HG03460 (cell line): ENCODE measurements around the gene ABCA7.
A peak's percentile ranks its signal among the peaks of the same experiment; 100 is the strongest.

Source experiments
- ATAC-seq: cut with Tn5 transposase; IDR thresholded peaks from one replicate; pipeline ENCODE4 v1.9.1; 2021; ENCODE audit not compliant: unreplicated experiment

The ABCA7 gene

DNA sequence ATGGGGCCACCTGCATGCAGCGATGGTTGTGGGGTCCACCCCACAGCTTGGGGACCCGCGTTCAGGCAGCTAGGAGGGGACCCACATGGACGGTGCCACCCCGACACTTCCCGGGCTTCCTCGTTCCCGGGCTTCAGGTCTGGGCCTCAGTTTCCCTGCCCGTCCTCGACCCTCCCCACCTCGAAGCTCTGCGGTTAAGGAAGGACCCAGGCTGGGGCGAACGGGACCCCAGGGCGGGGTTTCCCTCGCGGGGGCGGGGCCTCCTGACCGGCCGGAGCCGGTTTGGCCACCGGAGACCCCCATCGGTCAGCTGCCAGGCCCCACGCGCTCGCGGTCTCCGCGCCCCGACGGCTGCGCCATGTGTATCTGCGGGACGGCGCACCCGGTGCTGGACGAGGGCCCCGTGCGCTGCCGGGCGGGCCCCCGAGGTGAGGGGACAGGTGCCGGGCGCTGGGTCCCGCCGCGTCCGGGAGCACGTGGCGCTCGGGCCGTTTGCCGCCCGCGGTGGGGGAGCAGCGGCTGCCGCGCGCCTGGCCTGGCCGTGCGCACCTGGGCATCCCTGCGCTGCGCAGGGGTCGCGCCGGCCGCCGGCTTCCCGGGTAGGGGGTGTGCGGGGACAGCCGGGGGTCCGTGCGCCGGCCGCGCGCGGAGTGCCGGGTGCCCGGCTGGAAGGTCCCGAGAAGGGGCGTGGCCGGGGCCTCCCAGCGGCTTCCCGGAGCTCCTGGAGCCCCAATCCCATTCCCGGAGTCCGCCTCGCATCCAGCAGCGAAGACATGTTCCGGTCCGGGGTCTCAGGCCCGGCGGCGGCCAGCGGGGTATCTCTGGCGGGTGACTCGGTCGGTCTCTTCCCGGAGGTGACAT is 31.3 kb downstream of the ABCA7 start:
- ATAC-seq, result no peak

- no peak for ATAC-seq
These were observed 32.6 kb downstream of the ABCA7 start for GRCh38 chr19:1072371-1073015.

DNA sequence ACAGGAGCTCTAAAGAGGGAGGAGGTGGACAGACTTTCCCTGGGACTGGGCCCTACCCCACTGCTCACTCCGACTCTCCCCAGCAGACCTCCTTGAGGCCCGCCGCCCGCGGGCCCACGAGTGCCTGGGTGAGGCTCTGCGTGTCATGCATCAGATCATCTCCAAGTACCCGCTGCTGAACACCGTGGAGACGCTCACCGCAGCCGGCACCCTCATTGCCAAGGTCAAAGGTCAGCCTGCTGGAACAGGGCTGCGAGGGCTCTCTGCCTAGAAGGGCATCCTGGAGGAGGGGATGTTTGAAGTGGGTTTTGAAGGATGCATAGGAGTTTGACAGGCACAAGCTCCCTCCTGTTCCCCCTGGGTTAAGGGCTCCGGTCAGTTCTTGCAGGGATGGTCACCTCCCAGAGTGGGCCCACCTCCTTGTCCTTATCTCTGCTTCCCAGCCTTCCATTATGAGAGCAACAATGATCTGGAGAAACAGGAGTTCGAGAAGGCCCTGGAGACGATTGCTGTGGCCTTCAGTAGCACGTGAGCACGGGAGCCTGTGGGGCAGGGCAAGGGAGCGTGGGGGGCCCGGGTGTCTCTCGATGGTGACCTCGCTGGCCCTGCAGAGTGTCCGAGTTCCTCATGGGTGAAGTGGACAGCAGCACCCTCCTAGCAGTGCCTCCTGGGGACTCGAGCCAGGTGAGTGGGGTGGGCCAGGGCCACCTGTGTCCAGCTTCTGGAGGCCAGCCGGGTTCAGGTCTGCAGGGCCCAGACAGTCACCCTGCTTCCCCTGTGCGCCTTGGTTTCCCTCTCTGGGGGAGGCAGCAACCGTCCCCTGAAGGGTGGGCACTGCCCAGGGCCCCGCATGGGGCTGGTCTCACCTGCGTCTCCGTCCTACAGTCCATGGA is 33.4 kb downstream of the ABCA7 start:
- ATAC-seq, result no peak

DNA sequence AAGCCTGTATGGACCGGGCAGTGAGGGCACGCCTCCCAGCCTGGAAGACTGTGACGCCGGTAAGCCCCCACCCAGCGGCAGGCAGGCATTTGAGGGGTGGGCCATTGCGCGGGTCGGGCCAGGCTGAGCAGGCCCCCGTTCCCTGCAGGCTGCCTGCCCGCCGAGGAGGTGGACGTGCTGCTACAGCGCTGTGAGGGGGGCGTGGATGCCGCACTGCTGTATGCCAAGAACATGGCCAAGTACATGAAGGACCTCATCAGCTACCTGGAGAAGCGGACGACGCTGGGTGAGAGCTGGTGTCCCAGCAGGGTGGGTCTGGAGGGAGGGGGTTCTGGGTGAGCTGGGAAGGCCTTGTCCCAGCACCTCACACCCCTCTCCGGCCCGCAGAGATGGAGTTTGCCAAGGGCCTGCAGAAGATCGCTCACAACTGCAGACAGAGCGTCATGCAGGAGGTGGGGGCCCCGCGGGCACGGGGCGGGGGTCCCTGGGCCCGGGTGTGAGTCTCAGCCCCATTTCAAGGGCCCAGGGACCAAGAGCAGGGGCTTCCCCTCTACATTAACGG is 34.1 kb downstream of the ABCA7 start:
- ATAC-seq, result no peak

DNA sequence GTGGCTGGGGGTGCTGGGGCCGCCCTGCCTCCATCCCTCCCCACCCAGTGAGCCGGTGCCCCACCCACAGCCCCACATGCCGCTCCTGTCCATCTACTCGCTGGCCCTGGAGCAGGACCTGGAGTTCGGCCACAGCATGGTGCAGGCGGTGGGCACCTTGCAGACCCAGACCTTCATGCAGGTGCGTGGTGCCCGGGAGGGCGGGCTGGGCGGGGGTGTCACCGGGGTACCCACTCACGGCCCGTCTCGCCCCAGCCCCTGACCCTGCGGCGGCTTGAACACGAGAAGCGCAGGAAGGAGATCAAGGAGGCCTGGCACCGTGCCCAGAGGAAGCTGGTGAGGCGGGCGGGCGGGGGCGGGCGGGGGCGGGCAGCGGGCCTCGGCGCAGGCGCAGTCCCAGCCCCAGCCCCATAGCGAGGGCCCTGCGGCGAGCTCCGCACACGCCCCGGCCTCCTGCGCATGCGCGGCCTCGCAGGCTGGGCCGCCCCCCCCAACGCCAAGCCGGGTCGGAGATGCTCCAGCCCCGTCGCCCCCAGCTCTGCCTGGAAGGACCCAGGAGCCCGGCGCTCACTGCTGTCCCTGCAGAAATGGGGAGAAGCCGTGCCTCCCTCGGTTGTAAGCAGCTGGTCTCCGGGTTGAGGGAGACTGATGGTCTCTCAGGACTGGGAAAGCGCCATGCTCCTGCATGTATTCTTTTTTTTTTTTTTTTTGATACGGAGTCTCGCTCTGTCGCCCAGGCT is 34.8 kb downstream of the ABCA7 start:
- ATAC-seq, result no peak

DNA sequence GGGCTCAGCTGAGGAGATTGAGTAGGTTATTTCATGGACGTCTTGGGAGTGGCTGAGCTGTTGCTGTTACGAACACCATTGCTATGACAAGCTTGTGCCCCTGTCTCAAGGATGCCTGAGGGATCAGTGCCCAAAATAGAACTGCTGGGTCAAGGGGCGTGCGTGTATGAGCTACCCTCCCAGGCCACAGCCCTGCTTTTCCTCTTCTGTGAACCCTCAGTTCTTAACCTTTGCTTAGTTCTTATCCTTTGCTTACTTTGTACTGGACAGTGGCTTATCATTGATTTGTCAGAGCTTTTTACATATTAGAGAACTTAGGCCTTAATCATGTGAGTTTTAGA is 36.1 kb downstream of the ABCA7 start:
- ATAC-seq, result no peak

GRCh38 chr19:1076951-1077350 is 37.0 kb downstream of the ABCA7 start:
- ATAC-seq, result peak; percentile 47

GRCh38 chr19:1079566-1080111 is 39.7 kb downstream of the ABCA7 start:
- no peak for ATAC-seq

DNA sequence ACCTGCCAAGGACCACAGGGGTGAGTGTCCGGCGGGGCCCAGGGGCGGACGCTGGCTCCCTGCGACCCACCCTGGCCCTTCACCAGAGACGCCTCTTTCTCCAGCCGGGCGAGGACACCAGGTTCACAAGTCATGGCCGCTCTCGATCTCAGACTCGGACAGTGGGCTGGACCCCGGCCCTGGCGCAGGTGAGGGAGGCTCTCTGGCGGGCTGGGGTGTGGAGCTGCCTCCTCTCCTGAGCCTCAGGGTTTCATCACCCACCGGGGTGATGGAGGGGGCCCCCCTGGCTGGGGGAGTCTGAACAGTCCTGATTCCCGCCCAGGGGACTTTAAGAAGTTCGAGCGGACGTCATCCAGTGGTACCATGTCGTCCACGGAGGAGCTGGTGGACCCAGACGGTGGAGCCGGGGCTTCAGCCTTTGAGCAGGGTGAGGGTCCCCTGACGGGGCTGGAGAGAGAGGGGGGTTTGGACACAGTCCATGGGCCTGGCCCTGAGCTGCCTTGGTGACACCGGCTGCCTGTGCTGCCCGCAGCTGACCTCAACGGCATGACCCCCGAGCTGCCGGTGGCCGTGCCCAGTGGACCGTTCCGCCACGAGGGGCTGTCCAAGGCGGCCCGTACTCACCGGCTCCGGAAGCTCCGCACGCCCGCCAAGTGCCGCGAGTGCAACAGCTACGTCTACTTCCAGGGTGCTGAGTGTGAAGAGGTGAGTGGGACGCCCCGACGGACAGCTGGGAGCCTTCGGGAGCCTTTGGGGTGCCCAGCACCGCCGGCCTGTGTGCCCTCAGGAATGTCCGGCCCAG is 40.7 kb downstream of the ABCA7 start:
- ATAC-seq, result no peak

DNA sequence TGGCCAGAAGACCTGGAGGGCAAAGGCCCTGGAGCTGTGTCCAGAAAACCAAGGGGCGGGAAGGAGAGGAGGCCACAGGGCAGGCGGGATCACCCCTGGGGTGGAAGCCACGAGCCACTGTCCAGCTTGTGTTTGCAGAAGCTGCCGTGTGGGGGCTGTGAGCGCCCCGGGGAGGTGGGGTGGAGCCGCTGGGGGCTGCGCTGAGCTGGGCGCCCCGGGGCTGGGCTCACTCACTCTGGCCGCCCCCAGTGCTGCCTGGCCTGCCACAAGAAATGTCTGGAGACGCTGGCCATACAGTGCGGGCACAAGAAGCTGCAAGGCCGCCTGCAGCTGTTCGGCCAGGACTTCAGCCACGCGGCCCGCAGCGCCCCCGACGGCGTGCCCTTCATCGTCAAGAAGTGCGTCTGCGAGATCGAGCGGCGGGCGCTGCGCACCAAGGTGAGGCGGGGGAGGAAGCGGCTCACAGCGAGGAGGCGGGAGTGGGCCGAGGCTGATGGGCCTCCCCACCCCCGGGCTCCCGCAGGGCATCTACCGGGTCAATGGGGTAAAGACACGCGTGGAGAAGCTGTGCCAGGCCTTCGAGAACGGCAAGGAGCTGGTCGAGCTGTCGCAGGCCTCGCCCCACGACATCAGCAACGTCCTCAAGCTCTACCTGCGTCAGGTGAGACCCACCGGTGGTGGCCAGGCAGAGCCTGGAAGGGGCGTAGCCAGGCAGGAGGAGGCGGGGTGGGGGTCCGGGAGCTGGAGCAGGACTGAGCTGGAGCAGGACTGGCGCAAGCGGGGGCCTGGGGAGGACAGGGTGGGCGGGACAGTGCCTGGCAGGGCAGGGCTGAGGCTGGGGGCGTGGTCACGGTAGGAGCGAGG is 41.6 kb downstream of the ABCA7 start:
- no peak for ATAC-seq

GRCh38 chr19:1082165-1082927 is 42.4 kb downstream of the ABCA7 start:
- no peak for ATAC-seq

GRCh38 chr19:1082928-1083816 is 43.3 kb downstream of the ABCA7 start:
- no peak for ATAC-seq

DNA sequence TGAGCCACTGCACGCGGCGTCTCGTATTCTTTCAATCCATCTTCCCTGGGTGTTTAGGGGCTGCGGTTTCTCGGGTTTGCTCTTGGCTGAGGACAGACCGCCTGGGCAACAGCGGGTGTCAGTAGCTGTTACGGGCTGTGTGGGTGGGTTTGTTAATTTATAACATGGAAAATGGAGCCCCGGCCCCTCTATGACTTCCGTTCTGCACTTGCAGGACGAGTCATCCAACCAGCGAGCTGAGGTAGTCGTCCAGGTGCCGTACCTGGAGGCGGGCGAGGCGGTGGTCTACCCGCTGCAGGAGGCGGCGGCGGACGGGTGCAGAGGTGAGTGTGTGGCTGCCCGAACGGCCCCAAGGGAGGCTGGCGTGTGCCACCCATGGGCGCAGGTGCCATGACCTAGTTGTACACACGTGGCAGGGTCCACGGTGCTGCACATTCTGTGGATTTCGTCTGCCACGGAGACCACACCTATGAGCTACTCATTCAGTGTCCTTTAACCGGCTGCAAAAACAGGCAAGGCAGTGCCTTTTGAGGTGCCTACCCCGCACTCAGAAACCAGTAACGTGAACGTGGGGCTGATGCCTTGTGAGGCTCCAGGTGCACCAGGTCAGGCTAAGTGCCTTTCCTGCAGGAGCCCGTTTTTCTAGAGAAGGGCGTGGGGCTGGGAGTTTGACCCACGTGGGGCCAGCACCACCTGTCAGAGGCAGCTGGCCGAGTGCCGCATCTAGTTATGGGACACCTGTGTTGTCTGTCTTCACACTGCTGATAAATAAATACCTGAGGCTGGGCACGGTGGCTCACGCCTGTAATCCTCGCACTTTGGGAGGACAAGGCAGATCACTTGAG is 44.3 kb downstream of the ABCA7 start:
- no peak for ATAC-seq

DNA sequence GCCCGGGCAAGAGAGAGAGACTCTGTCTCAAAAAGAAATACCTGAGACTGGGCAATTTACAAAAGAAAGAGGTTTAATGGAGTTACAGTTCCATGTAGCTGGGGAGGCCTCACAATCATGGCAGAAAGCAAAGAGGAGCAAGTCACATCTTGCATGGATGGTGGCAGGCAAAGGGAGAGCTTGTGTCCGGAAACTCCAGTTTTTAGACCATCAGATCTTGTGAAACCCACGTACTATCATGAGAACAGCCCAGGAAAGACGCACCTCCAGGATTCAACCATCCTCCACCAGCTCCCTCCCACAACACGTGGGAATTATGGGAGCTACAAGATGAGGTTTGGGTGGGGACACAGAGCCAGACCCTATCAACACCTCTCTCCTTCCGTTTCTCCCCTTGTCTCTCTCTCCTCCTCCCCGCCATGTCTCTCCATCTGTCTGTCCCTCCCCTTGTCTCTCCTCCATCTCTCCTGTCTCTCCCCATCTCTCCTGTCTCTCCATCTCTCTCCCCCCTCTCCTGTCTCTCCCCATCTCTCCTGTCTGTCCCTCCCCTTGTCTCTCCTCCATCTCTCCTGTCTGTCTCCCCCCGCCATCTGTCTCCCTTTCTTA is 45.2 kb downstream of the ABCA7 start:
- ATAC-seq, result no peak

DNA sequence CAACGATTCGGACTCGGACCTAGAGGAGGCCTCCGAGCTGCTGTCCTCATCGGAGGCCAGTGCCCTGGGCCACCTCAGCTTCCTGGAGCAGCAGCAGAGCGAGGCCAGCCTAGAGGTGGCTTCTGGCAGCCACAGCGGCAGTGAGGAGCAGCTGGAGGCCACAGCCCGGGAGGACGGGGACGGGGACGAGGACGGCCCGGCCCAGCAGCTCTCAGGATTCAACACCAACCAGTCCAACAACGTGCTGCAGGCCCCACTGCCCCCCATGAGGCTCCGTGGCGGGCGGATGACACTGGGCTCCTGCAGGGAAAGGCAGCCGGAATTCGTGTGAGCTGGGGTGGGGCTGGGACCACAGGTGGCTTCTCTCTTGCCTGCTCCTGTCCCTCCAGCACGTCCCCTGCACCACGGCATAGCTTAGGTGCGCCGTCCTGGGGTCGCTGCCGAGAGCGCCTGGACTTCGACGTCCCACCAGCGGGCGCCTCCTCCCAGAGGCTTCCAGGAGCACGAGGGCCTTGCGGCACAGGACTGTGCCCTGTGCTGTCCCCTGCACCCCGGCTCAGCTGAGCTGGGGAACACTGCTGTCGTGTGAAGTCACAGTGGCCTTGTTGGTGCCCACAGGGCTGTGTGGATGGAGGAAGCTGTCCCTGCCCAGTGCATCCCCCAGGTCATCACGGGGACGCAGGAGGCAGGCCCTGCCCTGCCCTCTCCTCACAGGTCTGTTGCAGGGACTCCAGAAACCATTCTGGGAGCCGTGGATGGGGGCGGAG is 46.0 kb downstream of the ABCA7 start:
- ATAC-seq, result no peak
